ENCODE data around the gene BFSP1.

Gene BFSP1

DNA sequence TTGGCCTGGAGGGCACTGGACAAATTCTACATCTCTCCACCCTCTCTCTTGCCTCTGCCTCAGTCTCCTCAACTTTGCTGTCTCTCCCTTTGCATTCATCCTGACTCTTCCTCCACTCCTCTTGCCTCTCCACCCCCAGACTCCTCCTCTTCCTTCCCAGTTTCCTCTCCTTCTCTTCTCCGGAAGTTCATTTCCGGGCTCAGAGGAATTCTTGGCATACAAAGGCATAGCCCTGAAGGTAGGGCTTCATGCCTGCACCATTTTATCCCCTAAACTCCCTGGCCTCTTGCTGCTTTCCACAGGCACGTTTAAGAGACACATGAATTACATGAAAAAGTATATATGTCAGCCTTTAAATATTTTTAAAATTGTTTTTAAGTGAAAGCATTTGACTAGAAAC, 10.6 kb downstream of the BFSP1 start:
- DNase-seq (ENCODE audit: low read depth), result no peak

DNA sequence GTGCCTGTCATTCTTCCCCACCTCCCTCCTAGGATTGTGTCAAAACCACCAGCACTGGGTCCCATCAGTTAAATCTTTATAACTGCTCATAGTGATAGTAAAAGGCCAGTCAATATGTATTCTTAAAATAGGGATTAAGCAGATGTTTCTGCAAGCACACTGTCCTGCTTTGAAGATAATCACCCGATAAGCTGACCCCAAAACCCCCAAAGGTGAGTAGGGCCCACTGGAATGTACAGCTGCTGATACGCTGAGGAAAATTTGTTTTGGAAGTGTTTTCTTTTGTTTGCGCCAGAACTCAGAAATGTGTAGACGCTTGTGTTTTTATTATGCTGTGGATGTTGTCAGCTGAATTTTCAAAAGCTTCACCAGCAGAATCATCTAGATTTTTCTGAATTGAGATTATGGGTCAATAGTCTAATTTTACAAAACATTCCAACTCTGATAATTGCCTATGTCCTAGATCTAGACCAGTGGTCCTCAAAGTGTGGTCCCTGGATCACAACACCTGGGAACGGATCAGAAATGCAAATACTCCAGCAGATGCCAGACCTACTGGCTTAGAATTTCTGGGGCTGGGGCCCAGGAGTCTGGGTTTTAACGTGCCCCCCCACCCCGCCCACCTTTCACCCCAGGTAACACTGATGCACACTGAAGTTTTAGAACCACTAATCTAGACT, 11.4 kb downstream of the BFSP1 start:
- DNase-seq (ENCODE audit: low read depth), result no peak

DNA sequence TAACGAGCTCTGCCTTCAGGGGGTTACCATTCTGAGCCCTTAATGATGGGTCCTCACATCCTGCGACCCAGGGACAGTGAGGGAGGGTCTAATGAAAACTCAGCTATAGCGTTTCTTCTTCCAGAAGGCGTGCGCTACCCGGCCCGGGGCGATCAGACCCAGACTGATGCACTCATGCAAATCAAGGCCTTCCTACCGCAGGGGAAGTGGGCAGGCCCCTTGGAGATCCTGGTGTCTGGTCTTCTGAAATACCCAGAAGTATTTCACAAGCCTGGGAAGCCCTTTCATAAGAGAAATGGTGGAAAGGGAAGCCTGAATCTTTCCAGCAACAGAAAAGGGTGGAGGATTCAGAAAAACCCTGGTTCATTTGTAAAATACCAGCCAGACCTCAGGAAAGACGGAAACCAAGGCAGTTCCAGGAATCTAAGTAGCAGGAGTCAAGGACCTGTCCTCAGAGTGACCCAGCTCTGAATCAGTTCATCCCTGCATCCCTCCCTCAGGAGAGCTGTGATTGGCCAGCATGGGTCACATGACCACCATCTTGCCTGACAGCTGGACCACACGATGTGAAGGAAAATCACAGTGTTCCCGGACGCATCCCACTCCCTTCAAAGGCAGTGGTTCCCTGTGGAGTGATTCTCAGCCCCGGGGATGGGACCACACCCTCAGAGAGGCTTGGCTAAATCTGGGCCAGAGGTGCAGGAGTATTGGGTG, 12.7 kb downstream of the BFSP1 start:
- no peak for DNase-seq (ENCODE audit: low read depth)

DNA sequence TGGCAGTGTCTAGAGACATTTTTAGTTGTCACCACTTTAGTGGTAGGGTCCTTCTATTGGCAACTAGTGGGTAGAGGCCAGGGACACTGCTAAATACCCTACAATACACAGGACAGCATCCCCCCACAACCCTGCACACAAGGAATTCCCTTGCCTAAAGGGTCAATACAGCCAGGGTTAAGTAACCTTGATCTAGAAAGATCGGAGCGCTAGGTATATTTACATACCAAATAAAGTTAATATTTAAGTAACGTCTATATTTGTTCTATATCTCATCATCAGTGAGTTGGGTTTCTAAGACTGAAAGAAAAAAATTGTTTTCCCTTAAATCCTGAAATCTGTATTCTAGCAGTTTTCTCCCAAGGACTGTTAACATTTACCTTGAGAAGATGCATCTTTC, 16.1 kb downstream of the BFSP1 start:
- no peak for DNase-seq (ENCODE audit: low read depth)

DNA sequence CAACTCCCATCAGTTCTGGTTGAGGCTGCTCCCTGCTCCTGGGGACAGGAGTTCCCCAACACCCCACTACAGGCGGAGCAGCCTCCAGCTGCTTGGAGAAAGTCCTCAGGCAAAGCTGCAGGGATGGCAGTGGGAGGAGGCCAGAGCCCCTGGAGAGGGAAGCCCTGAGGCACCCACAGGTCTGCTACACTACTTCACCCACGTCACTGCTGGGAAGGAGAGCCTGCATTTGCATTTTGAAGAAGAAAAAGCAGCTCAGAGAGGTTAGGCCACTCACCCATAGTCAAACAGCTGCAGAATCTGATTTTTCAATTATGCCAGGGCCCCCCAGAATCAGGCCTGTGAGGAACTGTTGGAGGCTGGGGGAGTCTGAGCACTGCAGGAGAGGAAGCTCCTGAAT, 17.2 kb downstream of the BFSP1 start:
- no peak for DNase-seq (ENCODE audit: low read depth)

DNA sequence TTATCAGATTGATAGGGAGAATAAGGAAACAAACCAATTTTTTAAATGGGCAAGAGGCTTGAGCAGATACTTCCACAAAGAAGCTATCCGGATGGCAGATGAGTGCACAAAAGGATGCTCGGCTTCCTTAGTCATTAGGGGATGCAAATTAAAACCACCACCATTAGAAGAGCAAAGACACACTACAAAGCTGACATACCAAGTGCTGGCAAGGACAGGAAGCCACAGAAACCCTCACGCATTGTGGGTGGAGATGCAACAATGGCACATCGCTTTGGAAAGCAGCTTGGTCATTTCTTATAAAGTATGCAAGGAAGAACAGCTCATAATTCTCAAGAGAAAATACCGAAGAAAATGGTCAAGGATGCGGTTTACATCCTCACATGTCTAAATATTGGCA, 19.8 kb downstream of the BFSP1 start:
- DNase-seq (ENCODE audit: low read depth), result no peak

DNA sequence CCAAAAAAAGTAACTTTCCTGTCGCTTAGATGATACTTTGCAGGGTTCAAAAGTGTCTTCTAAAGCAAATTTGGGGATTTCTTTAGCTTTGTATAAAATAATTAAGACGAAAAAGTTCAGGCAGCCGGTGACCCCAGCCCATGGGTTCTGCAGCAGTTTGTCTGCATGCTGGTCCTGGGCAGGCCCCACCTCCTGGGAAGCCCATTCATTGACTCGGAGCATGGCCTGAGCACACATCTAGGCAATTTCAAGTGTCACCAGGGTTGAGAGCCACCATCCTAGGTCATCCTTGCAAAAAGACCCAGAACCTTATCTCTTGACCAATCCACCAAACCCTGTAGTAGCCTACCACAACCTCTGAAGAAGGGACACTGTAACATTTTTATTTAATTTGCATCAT, 20.6 kb downstream of the BFSP1 start:
- DNase-seq (ENCODE audit: low read depth), result no peak

DNA sequence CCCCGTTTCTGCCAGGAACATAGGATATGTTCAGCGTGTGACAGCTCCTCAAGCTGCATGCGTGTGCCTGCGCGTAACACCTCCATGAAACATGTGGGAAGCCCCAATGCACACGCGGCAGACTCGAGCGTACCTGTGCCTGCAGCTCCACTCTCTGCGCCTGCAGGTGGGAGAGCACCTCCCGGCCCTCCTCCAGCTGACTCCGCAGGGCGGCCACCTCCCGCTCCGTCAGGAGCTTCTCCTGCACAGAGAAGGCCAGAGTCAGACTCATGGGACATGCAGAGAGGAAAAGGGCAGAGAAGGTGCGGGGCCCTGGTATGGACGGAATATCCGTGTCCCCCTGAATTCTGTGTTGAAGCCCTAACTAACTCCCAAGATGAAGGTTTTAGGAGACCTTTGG, 22.4 kb downstream of the BFSP1 start:
- DNase-seq (ENCODE audit: low read depth), result no peak

DNA sequence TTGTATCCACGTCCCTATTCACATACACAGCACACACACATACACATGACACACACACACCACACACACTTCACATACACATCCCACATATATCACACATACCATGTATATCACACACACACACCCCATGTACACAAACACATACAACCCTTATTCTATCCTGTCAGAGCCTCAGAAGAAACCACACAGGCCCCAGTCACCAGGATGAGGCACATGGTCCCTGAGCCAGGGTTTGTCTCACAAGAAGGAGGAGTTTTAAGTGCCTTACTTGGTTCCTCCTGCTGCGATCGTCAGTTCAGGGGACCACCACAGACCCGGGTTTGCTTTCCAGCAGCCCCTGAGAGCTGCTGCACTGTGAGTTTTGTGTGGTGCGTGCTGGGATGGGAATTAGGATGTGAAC, 23.6 kb downstream of the BFSP1 start:
- DNase-seq (ENCODE audit: low read depth), result no peak

DNA sequence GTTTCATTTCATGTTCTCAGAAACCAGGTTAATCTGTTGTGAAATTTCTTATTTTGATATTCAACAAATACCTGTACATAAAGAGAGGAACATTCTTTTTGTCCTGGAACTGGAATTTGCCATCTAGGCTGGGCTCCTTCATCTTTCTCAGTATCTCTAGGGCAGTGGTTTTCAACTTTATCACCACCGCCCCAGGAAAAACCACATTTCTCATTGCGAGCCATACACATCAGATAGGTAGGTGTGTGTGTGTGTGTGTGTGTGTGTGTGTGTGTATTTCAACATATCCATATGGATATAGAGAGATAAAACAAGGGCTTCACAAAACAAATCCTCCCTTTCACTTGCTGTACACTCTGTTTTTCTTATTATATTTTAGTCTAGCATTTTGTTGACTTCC, 24.1 kb downstream of the BFSP1 start:
- no peak for DNase-seq (ENCODE audit: low read depth)

DNA sequence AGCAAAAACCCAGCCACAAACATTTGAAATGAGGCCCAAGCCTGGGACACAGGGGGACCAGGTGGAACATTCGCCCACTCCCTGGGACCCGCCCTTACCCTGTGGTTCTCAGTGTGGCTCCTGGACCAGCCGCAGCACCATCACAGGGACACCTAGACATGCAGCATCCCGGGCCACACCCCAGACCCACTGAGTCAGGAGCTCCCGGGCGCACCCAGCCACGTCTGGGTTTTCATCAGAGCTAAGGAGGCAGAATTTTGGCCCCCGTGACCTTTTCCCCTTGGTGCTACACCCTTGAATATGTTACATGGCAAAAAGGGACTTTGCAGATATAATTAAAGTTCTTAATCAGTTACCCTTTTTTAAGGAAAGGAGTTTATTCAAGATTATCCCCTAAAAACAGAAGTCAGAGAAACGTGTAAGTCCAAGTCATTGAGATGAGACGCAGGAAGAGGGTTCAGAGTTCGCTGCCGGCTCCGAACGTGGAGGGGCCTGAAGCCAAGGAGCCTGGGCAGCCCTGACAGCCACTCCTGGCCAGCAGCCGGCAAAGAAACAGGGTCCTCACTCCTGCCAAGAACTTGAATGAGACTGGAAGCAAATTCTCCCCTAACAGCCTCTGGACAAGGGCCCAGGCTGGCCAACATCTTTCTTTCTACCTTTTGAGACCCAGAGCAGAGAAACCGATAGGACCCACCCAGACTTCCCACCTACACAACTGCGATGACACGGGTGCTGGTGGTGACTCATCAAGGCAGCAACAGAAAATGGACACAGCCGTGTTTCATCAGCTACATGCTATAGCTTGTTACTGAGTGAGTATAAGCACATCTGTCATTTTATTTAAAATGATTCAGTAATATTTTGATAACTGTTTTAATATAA, 25.3 kb downstream of the BFSP1 start:
- DNase-seq (ENCODE audit: low read depth), result no peak

DNA sequence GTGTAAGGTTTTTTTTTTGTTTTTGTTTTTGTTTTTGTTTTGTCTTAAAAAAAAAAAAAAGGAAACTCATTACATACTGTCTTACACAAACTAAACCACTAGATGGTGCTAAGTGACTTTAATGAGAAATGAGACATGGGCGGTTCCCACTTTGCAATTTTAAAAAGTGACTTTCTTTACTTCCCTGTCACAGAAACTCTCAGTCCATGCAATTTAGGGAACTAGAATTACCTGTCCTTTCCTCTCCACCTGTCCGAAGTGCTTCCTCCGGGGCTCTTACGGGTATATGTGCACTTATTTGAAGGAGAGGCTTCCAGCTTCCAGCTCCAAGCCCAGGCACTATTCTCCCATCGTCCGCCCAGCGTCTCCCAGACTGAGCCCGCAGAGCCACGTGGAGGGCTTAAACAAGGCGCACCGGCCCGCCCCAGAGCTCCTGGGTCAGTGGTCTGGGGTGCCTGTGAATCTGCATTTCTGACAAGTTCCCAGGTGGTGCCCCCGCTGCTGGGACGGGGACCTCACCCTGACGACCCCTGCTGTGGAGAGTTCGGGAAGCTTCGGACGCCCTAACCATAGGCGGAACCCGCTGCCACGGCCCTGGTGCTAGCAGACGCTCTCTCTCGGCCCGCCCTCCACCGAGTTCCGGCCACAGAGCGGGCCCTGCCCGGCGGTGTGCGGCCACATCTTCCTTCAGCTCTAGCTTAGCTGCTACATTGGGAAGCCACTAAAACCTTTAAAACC, 26.1 kb downstream of the BFSP1 start:
- DNase-seq (ENCODE audit: low read depth), result peak; percentile 15

DNA sequence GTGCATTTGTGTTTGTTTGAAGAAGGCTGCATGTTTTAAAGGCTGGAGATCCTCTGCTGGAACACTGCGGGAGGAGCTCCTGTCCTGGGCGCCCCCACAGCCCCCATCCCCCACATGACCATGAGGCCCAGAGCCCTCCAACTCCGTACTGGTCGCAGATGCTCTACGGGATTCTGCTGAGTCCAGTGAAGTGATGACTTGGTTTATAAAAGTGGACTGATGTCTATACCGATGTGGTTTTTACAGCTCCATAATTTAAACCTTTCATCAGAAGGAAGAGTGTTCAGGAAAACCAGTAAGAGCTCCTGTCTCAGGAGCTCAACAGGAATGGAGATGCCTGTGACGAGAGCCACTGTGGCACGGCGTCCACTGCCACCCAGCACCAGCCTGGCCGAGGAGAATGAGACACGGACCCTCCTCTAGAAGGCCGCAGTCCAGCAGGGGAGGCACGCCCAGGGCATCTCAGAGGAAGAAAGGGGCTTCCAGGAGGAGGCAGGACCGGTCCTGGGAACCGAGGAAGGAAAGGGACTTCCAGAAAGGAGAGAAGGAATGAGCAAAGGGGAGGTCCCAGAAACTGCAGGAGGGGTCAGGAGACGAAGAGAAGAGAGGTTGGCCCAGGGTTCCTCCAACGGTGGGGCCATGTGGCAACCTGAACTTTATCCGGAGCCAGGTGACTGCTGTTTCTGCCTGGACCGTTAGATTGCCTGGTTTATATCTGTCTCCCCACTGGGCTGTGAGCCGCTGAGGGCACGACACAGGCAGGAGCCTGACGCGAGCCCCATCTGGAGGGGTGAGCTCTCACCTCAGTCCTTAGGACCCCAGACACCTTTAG, 26.9 kb downstream of the BFSP1 start:
- no peak for DNase-seq (ENCODE audit: low read depth)

DNA sequence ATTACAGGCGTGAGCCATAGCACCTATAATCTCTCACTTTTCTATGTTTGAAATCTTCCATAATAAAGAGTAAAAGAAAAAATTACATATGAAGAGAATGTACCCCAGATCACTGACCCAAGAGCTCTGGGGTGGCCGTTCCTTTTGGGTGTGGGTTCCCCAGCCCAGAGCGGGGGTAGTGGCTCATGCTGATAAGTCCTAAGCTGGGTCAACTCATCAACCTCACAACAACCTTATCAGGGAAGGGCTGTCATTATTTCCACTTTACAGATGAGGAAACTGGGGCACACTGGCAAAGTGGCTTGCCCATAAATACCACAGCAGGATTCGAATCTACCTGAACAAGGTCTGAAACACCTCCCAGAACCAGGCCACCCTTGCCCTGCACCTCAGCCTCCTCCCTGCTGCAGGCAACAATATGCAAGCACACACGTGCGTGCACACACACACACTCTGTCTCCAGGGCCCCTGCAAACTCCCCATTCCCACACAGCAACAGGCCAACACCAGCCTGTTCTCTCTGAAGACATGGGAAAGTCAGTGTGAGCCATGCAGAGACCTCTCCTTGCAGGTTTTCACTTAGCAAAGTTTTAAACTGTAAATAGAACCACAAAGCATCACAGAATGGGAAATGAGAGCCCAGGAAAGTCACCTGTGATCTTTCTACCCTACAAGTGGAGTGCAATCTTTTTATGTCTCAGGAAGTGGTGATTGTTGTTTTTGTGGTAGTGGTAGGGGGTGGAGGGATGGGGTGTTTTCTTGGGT, 27.7 kb downstream of the BFSP1 start:
- no peak for DNase-seq (ENCODE audit: low read depth)

DNA sequence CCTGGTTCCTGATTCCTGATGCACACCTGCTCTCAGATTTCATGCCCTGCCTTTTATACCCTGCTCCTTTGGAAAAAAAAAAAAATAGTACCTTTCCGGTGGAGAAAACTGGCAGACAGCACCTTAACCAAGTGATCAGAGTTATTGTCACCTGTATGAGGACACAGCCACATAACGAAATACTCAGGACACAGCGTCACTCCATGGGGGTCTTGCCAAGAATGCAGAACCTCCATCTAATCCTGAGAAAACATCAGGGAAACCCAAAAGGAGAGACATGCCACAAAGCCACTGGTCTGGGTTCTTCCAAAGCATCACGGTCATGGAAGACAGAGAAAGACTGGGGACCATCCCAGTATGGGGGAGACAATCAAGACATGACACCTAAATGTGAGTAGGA, 29.1 kb downstream of the BFSP1 start:
- DNase-seq (ENCODE audit: low read depth), result no peak

DNA sequence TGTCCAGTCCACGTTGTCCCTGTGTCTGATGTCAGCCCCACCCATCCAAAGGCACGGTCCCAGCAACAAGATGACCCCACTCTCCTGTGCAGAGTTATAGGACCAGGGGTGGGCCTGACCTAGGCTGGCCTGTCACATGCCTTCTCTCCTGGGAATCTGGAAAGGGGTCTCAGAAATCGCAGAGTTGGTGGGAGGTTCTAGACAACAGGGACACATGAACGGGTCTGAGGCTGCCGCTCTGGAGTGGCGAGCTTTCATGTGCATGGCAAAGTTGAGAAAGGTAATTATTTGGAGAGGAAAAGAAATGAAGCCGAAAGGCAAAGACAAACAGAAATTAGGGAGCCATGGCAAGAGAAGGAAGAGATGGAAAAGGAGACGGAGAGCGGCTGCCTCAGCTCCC, 29.5 kb downstream of the BFSP1 start:
- no peak for DNase-seq (ENCODE audit: low read depth)

DNA sequence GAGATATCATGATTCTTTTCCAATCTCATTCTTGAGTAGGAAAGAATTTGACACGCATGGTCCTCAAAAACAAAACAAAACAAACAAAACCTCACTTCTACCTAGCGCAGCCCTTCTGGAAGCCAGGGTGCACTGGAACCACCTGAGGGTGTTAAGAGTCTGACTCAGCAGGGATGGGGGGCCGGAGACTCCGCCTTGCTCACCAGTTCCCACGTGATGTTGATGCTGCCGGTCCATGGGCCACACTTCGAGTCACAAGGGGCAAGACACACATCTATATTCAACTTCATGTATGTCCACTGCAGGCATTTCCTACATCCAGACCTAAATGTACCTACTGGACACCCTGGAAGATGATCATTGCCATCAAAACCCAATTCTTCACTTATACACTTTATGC, 30.4 kb downstream of the BFSP1 start:
- no peak for DNase-seq (ENCODE audit: low read depth)

DNA sequence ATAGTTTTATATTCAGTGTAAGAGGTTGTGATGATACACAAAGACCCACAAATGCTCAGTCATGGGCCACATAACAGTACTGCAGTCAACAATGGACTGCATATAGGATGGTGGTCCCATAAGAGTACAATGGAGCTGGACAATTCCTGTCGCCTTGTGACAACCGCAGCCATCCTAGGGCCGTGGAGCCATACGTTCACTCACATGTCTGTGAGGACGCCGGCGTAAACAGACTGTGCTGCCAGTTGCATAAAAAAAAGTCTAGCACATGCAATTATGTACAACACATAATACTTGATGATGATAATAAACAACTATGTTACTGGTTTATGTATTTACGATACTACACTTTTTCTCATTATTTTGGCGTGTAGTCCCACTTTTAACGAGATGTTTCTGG, 30.9 kb downstream of the BFSP1 start:
- DNase-seq (ENCODE audit: low read depth), result no peak

DNA sequence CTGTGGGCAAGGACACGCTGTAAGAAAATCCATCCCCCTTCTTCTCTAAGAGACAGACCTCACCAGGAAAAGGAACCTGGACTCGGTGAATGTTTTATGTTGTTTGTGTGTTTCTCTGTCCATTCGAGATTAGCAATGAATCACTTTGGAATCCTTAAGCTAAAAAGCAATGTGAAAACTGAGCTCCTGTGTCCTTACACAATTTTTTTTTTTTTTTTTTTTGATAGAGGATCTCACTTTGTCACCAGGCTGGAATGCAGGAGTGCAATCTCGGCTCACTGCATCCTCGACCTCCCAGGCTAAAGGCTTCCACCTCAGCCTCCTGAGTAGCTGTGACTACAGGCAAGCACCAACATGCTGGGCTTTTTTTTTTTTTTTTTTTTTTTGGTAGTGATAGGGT, 32.1 kb downstream of the BFSP1 start:
- no peak for DNase-seq (ENCODE audit: low read depth)

DNA sequence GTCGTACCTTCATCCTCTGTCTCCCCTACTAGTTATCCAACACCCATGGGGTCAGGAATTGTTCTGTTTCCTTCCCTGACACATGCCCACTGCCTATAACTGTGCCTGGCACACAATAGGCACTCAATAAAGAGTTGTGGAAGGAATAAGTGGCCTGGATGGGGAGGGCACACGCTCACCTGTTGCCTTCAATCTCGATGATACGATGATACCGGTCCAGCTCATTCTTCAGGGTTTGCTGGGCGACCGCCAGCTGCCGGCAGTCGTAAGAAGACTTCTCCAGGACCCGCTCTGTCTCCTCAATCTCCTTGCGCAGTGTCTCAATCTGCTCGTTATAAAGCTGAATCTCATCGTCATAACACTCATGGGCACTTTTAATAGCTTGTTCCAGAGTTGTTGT, 32.5 kb downstream of the BFSP1 start:
- no peak for DNase-seq (ENCODE audit: low read depth)
